Kidney epithelial cell (primary cell): ENCODE data around the gene KRTDAP. TPM values are rescaled to one million over a fixed set of nuclear protein-coding genes. Genes with fewer than 3 reads are reported as not detected.

Experiments
- DNase-seq: peaks from one replicate; pipeline ENCODE4 v3.0.0-alpha.2; 2010; ENCODE audit warnings: low read depth
- H3K27me3 ChIP-seq: 2 replicates; pipeline ENCODE4 v1.6.0; 2011; ENCODE audit warnings: low read length; ENCODE audit not compliant: control insufficient read depth, insufficient read depth
- H3K36me3 ChIP-seq: 2 replicates; pipeline ENCODE4 v1.5.1; 2011; ENCODE audit warnings: low read length; ENCODE audit not compliant: control insufficient read depth, insufficient read depth
- H3K4me3 ChIP-seq: 2 replicates; pipeline ENCODE4 v1.5.1; 2011; ENCODE audit warnings: low read depth, mild to moderate bottlenecking, control low read depth, low read length
- total RNA-seq: library from RNA; depleted of rRNA; stranded (reverse); fragments of >200 nt; gene quantifications from 2 replicates; pipeline ENCODE4 v1.2.3, GENCODE V29; 2015
- TF ChIP-seq, protein P1 (sequence below): IDR thresholded peaks from 2 replicates; pipeline ENCODE4 v1.5.1; 2011; ENCODE audit warnings: mild to moderate bottlenecking, moderate library complexity, low read length, control low read depth, inconsistent platforms; ENCODE audit not compliant: insufficient read depth, poor library complexity, severe bottlenecking

Gene KRTDAP
- total RNA-seq, 1 donor from 2014 or later = not detected

DNA sequence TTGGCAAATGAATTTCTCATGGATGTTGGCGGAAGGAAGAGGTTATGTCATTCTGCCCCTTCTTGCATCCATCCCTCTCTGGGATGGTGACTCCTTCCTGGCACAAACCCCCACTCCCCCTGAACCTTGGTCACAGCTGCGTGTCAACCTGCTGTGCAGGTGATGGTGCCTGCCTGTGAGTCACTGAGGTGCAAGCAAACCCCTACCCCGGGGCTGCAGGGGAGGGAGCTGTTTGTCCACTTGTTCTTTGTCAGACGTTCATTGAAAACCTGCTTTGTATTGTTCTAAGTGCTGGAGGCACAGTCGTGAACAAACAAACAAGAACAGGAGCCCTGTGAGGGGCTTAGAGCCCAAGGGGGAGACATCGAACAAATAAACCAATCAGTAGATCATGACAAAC, 41.0 kb upstream of the KRTDAP start:
- TF ChIP-seq, protein P1, sequence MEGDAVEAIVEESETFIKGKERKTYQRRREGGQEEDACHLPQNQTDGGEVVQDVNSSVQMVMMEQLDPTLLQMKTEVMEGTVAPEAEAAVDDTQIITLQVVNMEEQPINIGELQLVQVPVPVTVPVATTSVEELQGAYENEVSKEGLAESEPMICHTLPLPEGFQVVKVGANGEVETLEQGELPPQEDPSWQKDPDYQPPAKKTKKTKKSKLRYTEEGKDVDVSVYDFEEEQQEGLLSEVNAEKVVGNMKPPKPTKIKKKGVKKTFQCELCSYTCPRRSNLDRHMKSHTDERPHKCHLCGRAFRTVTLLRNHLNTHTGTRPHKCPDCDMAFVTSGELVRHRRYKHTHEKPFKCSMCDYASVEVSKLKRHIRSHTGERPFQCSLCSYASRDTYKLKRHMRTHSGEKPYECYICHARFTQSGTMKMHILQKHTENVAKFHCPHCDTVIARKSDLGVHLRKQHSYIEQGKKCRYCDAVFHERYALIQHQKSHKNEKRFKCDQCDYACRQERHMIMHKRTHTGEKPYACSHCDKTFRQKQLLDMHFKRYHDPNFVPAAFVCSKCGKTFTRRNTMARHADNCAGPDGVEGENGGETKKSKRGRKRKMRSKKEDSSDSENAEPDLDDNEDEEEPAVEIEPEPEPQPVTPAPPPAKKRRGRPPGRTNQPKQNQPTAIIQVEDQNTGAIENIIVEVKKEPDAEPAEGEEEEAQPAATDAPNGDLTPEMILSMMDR = no peak
- Histone ChIP-seq H3K27me3 (peaks cover 31% of the 10 kb centered on the region), H3K36me3 (no peaks in the 10 kb centered on the region), H3K4me3 (no peak overlapping the region)
- no peak for DNase-seq

DNA sequence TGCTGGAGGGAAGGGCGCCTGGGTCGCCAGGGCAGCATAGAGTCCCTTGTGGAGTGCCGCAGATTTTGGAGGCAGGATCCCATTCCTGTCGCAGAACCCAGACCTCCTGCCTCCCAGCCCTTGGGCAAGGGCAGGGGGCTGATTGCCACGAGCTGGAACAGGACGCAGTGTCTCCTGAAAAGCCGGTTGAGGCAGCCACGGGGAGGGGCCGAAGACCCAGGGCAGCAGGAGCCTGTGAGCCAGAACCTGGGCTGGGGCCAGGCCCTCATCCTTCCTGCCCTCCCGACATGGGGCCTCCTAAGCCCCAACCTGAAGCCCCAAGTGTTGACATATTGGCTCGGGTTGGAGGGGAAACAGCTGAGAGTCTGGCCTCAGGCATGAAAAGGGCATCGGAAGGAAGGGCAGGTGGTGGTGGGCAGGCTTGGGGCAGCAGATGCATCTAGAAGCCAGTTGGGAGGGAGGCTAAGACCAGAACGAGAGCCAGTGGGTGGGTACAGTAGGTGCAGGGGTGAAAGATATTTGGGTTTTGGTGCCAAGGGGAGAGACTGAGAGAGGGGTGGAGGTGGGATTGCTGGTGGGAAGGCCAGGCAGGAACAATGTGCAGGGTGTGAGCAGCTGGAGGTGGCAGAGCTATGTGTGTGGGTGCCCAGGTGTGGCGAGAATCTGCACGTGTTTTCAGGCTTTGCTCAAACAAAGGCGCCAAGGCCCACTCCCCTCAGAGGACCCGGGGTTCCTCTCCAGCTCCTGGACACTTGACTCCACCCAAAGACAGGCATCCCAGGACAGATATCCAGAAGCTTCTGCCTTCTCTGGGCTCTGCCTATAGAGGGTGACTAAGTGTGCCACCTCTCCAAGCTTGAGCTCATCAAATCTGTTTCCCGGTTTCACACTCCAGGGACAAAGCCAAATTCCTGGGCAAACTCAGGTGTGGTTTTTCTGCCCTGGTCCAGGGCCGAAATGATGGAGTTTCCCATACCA, 39.3 kb upstream of the KRTDAP start:
- Histone ChIP-seq H3K4me3 (no peak overlapping the region), H3K36me3 (no peaks in the 10 kb centered on the region), H3K27me3 (peaks cover 42% of the 10 kb centered on the region)
- DNase-seq = no peak
- TF ChIP-seq, protein P1 = no peak

DNA sequence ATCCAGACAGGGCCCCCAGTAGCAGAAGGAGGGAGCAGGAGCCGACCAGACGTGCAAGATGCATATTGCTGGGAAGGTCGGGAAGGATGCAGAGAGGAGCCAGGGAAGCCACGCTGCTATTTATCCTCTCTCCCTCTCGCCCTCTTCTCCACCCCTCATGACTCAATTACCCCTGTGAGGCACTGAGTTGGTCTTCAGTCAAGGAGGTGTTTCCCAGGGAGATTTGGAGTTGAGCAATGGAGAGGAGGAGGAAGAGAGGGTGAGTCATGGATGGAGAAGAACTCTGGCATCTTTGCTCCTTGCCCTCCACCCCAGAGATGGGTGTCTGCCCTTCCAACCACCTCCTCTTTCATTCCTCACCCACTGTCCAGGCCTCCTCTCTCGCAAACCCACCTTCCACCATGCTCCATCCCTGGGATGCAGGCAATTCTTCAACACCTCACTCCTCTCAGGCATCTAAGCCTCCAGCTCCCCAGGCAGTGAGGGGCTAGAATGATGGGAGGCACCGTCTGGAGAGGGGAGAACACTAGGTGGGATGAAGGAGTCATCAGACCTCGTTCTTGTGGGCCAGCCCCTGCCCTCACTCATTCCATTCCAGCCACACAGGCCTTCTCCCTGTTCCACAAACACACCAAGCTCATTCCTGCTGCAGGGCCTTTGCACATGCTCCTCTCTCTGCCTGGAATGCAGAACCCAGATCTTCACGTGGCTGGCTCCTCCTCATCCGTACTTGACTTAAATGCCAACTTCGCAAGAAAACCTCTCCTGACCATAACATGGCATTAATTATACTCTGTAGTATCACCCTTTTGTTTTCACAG, 38.2 kb upstream of the KRTDAP start, which contains the start of gene SBSN:
Gene SBSN, minus strand, starts transcription at position 94 of the 821 bp plus-strand sequence. Its CDS starts 30 bp downstream, at position 64.
- no peak within 1 kb of the TSS for H3K4me3 ChIP-seq
- peaks cover 39% of the 10 kb centered on the region for H3K27me3 ChIP-seq
- TF ChIP-seq, protein P1 = no peak
- DNase-seq = no peak
- H3K36me3 ChIP-seq = no peaks in the 10 kb centered on the region

DNA sequence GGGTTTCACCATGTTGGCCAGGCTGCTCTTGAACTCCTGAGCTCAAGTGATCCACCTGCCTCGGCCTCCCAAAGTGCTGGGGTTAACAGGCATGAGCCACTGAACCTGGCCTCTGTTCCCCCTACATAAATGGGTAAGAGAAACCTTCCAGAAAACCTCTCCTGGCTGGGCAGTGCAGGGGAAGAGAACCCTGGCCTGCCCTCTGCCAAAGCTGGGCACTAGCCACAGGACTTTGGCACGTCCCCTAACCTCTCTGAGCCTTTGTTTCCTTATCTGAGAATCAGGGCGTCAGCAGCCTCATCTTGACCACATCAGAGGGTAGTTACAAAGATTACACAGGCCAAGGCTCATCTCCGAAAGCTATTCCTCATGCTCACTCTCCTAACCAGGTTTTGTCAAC, 35.6 kb upstream of the KRTDAP start:
- DNase-seq = no peak
- Histone ChIP-seq H3K27me3 (peaks cover 27% of the 10 kb centered on the region), H3K4me3 (no peak overlapping the region), H3K36me3 (no peaks in the 10 kb centered on the region)
- TF ChIP-seq, protein P1 = no peak

DNA sequence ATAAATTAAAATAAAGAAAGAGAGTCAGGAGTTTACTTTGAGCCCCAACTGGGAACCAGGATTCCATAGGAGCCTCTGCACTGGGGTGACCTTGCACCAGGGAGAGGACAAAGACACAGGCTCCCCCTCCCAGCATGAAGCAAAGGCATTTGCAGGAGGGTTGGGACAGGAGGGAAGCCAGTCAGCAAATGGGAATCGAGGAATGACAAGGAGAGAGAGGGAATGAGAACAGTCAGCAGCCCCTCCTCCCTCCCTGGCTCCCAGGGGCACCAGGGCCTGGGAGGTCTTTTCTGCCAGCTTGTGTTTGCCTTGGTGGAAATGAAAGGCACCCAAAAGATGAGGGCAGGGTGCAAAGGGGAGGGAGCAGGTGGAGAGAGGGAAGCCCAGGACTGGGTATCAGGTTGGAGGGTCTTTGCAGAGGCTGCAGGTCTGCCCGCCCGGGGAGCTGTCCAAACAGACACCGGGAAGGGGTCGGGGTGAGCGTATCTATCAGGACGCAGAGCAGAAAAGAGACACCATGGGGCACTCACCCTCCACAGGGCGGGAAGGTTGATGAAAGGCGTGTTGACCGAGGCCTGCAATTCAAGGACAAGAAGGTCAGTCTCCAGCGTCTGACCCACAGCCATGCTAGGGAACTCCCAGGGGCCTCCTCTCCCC, 34.0 kb upstream of the KRTDAP start:
- no peak overlapping the region for H3K4me3 ChIP-seq
- DNase-seq = no peak

More for the DNA sequence above, 34.0 kb upstream of the KRTDAP start:
- Histone ChIP-seq H3K36me3 (no peaks in the 10 kb centered on the region), H3K27me3 (peaks cover 25% of the 10 kb centered on the region)
- TF ChIP-seq, protein P1 = no peak
